GM18861 (cell line): ENCODE data around the gene ATP2B2.

Experiments used
- ATAC-seq: cut with Tn5 transposase; IDR thresholded peaks from one replicate; pipeline ENCODE4 v1.9.1; 2021; ENCODE audit not compliant: unreplicated experiment

ATP2B2 gene

DNA sequence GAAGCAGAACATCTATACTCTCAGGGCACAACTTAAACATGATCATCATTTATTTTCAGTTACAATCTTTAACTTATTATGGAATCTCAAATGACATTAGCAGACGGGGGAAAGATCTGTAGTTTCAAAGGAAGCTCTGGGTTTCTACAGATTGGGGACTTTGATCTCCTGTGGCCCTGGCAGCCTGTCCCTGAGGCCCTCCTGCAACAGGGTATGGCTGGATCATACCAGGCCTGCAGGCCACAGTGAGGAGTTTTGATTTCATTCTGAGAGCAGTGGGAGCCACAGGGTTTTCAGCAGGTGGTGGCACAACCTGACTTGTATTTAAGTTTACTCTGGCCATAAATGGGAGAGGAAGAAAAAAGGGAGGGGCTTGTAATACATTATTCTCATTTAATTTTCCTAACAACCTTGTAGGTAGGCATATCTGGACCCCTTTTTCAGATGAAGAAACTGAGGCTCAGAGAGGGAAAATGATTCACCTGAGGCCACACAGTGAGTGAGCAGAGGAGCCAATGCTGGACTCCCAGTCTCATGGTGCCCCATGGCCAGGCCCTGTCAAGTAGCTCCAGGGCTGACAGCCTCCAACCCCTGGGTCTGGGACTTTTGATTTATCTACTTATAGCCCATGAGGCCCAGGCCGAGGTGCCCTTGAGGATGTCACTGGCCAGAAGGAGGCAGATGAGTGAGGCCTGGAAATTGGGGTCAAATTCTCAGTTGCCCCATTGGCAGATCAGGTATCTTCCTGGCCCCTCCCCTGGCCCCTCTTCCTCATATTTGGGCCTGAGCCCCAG, 71.0 kb downstream of the ATP2B2 start:
- no peak for ATAC-seq

DNA sequence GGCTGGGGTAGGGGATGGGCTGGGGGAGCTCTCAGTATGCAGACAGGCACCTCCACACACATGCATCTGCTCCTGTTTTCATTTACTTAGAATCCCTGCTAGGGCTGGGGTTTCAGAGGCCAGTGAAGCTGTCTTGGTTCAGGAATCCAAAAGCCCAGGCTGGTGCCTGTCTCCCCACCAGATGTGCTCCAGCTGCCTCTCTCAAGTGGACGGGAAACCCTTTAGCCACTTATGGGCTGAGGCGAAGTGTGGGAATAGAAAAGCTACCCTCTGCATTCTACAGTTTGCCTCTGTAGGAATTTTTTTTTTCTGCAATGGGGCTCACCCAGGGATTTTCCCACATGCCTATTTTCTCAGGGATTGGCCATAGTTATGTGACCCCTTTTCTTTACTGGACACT, 72.5 kb downstream of the ATP2B2 start:
- ATAC-seq: no peak

DNA sequence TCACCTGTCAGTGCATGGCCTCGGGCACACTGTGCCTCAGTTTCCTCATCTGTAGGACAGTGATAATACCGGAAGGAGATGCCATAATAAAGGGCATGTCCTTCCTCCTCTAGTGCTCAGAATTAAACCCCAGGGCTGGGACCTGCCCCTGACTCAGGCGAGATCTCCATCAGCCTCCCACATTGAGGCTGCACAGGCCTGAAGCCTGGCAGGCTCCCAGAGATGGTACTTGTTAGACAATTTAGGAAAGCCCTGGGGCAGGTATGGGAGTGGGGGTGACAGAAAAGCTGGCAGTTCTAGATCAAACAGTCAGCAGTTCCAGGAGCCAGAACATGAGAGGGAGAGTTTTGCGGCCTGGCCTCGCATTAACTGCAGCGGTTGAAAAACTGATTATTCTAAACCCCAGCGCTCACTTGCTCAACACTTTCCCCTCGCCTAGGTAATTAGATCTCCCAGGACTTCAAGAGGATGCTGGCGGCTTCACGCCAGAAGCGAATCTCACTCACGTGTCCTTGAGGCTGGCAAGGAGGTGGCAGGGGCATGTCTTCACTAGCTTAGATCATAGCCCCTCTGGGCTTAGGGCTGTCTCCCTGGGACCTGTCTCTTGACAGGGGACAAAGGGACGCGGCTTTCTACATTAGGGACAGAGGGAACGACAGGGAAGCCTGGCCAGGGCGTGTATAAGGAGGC, 73.1 kb downstream of the ATP2B2 start:
- ATAC-seq: no peak

DNA sequence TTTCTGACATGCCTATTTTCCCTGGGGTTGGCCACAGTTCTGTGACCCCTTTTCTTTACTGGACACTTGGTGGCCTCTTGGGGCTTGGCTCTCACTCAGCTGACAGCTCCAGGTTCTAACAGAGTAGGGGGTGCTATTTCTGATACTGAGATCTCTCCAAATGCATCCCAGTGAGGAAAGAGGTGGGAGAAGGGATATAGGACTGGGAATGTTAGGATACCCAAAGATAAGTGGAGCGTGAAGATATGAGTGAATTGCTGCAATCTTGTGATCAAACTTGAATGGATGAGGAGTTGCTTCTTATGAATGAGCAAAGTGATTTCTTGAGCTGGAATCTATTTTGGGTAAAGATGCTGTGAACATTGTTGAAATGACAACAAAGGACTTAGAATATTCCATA, 74.6 kb downstream of the ATP2B2 start:
- no peak for ATAC-seq

DNA sequence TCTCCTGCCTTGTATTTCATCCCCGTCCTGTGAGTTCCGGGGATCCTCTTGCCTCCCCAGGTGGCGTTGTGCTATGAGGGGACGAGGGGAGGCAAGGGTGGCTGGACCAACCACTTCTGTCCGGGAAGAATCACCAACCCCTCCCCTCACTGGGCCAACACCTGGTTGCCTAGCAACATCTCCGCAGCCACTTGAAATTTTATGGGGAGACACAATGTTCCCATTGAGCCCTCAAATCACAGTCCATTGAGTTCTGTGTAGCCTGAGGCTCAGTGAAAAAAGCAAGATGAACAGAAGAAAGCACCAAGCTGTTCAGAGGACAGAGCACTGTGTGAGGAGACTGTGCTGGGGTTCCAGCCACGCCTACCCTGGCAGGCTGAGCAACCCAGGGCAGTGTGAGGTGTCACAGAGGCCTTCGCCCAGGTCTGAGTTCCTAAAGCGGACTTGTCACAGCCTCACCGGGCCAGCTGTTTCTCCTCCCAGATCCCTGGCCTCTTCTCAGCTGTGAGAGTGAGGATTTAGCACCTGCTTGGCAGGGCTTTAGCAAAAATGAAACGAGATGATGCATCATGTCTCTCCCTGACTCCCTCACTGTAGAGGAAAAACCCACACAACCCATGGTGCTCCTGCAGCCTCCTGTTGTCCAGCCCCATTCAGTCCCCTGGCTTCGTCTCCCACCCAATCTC, 76.8 kb downstream of the ATP2B2 start:
- ATAC-seq: no peak

DNA sequence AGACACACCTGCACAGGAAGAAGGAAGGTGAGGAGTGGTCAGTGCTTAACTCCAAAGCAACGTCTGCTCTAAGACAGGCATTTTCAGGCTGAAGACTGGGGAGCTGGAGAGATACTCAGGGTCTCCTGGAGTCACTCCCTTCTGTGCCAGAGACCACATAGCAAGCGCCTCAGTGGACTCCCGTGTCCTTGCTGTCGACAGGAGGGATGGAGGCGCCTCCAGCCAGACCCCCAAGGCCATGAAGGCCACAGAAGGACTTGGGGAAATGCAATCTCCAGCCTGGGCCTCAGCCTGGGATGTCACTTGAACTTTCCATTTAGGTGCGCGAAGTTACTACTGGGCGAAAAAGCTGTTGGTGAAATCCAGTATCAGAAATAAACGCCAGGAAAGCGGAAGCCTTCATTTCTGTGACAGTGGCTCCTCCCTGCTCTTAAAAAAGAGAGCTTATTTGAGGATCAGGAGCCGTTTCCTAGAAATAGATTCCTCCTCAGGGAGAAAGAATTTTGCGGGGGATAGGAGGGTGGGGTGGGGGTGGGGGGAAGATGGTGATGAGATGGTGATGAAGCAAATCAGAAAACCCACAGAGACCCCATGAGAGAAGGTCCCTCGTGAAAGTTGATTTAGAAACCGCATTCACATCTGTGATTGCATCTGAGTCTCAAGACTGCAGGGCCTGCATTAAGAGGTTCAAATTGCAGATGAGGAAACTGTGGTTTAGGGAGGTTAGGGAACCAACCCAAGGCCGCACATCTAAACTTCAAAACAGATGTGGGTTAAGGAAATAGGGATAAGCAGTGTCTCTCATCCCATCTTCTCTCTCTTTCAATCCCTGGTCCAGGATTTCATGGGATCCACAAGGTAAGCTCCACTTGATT, 78.8 kb downstream of the ATP2B2 start:
- ATAC-seq: no peak

DNA sequence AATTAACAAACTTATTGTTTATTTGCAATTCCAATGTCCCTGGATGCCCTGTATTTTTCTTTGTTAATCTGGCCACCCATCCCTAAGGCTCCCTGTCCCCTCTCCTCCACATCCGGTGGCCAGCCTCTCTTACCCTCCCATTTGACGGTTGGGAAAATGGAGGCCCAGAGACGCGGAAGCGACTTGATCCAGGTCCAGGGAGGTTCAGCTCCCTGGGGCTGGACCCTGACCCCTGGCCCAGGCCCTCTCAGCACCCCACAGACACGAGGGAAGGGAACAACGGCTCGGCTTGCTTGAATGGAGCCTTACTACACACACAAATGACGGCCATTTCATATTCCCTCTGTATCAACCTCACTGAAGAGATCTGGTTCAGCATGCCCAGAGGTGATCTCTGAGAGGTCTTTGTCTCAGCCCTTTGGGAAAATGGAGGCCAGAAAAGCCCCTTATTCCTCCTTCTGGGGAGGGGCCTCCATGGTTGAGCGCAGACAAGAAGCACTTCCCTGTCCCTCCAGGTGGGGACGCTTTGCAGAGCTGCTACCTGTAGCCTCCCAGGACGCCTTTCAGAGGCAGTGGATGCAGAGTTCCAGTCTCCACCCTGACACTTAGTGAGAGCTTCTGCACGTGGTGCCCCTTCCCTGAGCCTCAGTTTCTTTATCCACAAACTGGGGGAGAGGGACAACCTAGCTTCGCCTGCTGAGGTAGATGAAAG, 82.1 kb downstream of the ATP2B2 start:
- no peak for ATAC-seq

DNA sequence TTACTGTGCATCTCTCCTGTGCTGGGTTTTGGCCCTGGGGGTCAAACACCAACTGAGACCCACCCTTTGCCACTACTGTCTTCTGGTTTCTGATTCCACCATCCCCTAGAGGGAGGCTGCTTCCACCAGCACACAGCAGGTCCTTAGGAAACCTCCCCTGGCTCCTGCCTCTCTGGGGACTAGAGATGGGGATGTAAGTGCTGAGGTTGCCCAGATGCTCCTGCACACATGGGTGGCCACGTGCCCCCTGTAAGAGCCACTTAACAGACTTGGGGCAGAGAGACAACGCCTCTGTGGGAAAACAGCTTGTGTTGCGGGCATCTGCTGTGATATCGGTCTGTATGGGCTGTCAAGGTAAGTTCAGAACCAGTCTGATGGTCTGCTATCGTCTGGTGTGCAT, 83.4 kb downstream of the ATP2B2 start:
- ATAC-seq: no peak

DNA sequence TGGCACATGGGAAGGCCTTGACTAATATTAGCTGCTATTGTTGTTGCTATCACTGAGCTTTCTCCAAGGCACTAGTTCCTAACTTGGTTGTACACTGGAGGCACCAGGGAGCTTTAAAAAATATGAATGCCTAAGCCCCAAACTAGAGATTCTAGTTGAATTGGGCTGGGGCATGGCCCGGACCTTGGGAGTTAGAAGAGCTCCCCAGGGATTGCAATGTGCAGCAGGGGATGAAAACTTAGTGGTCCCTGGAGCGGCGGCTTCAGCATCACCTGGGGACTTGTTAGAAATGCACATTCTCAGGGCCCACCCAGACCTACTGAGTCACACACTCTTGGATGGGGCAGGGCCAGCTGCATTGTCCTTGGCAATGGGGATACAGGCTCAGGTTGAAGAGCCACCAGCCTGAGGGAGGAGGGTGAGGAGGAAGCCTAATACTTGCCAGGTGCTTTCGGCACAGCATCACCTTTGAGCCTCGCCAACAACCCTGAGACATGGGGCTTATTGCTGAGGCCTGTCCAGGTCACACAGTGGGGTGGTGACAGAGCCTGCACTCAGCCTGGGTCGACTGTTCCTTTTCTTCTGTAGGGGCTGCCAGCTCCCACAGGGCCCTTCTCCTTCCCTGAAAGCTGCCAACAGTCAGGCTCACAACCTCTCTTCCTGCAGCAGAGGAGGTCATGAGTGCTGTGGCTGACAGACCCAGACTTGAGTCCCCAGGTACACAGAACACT, 84.5 kb downstream of the ATP2B2 start:
- ATAC-seq: no peak

DNA sequence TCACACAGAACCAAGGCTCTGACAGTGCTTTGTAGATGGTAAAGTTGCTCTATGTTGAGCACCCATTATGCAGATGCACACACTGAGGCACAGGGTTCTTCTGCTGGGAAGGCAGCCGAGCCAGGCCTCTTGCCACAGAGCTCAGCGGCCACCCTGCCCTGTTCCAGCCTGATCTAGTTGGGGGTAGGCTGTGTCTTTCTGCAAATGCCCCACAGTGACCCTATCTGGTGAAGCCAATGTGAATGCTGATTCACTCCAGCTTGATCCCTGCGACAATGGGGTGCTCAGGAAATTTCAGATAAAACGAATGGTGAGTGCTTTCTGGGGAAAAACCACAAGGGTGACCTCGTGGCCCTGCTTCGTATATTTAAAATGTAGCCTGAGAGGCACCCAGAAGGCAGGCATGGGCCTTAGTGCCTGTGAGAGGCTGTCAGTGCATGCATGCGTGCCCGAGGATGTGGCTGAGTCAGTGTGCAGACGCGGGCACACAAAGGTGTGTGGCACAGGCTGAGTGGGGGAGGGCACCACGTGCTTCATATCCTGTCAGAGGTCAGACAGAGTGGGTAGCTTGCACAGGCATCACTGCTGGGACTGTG, 85.7 kb downstream of the ATP2B2 start:
- ATAC-seq: no peak

DNA sequence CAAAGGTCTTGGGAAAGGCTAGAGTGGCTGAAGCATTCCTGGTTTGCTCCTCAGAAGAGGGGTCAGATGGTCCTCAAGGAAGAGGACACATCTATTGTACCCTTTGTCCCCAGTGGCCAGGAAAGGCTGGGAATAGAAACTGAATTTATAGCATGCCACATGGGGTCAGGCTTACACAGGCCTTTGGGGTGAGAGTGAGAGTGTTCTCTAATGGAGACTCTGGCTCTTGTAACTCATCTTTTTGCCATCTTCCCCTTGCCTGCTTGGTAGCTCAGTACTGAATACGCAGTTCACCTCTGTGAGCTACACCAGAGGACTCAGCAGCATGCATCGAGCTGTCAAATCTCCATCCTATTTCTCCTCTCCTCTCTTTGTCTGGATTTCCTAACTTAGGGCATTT, 87.5 kb downstream of the ATP2B2 start:
- no peak for ATAC-seq

DNA sequence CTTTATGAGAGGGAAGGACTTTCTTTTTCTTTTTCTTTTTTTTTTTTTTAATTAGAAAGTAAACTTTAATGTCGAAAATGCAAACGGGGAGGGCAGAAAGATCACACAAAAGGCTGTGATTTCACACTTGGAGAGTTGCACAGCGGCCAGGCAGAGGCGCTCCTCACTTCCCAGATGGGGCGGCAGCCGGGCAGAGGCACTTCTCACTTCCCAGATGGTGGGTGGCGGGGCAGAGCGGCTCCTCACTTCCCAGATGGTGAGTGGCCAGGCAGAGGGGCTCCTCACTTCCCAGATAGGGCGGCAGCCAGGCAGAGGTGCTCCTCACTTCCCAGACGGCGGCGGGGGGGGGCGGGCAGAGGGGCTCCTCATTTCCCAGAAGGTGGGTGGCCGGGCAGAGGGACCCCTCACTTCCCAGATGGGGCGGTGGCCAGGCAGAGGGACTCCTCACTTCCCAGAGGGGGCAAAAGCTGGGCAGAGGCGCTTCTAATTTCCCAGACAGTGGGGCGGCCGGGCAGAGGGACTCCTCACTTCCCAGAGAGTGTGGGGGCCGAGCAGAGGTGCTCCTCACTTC, 88.6 kb downstream of the ATP2B2 start:
- ATAC-seq: no peak

DNA sequence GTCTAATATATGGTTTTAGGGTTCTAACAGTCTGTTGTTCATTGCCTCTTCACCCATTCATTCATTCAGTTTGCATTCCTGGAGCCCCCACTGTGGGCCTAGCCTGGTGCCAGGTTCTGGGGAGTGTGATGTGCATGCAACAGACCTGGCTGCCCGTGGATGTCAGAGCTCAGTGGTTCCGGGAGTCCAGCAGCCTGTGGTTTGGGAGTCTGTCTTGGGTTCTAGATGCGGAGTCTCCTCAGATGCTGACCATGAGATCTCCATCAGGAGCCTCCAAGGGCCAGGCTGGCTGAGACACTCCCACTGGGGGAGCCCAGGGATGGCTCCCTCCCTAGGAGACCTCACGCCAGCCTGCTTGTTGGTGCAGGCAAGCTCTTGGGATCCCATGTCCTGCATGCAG, 92.3 kb downstream of the ATP2B2 start:
- no peak for ATAC-seq

DNA sequence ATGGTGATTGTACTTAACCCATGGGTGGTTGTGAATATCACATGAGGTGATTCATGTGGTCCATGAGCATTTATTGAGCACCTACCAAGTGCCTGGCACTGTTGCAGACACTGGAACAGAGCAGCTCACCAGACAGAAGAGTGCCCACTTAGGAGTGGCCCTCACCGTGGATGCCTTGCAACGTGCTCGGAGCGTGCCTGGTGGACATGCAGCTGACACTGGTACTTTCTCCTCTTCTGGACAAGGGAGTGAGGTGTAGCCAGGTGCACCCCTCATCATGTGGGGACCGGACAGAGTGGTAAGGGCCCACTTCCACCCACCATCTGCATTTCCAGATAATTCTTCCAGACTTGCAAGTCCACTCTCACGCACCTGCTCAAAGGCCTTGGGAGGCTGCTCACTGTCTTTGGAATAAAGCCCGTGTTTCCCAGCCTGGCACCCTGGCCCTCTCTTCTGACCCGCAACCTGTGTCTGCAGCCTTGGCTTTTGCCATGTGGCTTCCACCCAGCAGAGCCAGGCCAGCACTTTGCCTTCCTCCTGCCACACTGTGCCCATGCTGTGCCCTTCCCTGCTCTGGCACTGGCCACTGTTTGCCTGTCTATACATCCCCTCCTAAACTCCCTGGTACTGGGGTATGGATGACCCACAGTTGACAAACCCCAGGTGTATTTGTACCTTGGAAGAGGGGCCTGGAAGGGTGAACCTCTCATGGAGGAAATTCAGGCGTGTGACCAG, 93.6 kb downstream of the ATP2B2 start:
- no peak for ATAC-seq

DNA sequence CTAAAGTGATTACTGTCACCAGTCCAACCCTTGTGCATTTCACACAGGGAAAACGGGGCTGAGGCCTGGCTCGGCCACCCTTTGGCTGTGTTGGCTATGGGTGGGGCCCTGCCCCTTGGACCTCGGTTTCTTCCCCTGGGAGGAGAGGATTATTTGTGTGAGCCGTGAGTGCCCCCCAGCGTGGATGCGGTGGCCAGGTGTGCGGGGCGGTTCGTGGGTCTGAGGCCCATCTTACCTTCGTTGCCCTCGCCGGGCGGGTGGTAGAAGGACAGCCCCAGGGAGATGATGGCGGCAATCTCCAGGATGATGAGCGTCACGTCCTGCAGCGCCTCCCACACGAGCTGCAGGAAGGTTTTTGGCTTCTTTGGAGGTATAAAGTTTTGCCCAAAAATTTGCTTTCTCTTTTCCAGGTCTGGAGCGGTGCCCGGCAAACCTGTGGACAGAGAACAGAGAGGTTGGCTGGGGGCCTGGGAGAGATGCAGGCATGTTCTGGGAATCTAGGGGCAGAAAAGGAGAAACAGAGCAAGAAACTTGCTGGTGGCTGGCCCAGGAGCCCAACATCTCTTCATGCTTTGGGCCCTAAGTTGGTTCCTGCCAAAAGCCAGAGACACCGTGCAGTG, 94.9 kb downstream of the ATP2B2 start:
- no peak for ATAC-seq

DNA sequence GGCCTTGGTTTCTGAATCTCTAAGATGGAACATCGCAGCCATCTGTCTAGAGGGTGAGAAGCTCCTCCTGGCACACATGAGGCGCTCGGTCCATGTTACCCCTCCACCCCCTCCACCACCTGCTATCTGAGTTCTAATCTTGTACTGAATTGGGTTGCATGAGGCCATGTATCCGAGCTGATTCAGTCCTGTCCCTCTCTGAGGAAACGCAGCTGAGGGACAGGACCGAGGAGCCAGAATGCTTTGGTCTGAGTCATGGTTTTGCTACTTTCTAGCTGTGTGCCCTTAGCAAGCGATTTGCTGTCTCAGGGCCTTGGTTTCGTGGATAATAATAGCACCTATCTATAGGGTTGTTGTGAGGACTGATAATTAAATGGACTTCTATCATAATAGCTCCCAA, 96.7 kb downstream of the ATP2B2 start:
- no peak for ATAC-seq

DNA sequence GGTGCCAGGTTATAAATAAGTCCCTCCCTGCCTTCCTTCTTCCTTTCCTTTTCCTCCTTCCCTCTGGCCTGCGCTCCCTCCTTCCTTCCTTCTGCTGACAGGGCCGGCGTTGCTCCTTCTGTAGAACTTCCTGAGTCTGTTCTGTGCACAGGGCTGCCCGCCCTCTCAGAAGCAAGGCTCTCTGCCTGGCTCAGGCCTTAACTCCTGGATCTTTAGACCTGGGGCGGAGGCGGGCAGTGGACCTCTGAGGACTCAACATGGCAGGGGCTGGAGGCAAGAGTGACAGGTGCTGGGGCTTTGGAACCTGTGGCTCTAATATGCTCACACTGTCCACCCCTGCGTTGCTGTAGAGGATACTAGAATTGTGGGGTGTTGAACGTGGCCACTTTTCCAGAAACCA, 98.0 kb downstream of the ATP2B2 start:
- ATAC-seq: no peak

DNA sequence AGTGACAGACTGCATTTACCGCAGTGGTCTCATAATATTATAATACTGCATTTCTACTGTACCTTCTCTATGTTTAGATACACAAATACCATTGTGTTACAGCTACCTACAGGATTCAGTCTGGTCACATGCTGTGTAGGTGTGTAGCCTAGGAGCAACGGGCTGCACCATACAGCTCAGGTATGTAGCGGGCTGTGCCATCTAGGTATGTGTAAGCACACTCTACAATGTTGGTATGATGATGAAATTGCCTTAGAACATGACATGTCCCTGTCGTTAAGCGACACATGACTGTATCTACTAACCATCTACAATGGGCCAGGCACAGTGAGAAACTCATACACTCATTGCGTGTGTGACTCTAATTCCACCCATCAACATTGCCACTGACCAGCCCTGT, 99.0 kb downstream of the ATP2B2 start:
- ATAC-seq: no peak
